NCI-H748 (cell line): Measurements from ENCODE around the gene TOM1L2.

Source experiments
- DNase-seq: peaks from one replicate; lab custom pipeline; 2025; ENCODE audit not compliant: unreplicated experiment; lab: John Stamatoyannopoulos, UW

TOM1L2 gene

GRCh38 chr17:17877529-17878358 is 94.5 kb downstream of the TOM1L2 start:
- no peak for DNase-seq

- no peak for DNase-seq
Observed at GRCh38 chr17:17876959-17877528, 95.2 kb downstream of the TOM1L2 start.

- DNase-seq: no peak
Observed at GRCh38 chr17:17874478-17874877, 97.7 kb downstream of the TOM1L2 start.

GRCh38 chr17:17873450-17873991 is 98.7 kb downstream of the TOM1L2 start:
- no peak for DNase-seq

DNA sequence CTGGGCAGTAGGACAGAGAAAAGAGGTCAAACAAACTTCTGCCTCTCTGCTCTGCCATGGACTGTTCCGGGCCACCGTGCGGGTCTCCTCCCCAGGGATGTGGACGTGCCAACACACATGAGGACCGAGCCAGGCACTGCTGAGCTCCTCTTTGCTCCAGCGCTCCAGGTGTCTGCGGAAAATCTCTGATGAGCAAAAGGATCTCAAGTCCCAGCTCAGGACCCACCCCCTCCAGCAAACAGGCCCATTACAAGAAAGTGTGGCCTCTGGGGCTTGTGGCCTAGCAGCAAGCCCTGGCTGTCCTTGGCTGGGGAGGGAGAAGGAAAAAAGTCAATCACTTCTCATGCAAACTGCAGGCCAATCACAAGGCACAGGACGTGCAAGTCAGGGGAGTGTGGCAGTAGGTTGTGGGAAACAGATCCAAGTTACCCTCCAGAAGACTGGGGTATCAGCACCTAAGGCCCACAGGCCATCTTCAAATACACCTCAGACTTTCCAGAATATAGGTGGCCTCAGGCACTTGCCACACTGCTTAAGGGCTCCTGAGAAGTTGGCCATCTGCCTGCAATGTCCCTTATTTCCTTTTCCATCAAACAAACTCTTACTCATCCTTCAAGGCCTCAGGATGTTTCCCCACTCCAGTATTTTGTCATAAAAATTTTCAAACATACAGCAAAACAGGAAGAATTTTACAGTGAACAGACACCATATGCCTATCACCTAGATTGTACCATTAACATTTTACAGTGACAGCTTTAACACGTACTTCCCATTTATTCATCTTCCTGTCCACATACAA is 99.5 kb downstream of the TOM1L2 start:
- DNase-seq: no peak

GRCh38 chr17:17871913-17872312 is 100.3 kb downstream of the TOM1L2 start:
- no peak for DNase-seq

- no peak for DNase-seq
Observed at GRCh38 chr17:17870247-17870646, 102.0 kb downstream of the TOM1L2 start.

GRCh38 chr17:17868641-17869522 is 103.3 kb downstream of the TOM1L2 start:
- no peak for DNase-seq

DNA sequence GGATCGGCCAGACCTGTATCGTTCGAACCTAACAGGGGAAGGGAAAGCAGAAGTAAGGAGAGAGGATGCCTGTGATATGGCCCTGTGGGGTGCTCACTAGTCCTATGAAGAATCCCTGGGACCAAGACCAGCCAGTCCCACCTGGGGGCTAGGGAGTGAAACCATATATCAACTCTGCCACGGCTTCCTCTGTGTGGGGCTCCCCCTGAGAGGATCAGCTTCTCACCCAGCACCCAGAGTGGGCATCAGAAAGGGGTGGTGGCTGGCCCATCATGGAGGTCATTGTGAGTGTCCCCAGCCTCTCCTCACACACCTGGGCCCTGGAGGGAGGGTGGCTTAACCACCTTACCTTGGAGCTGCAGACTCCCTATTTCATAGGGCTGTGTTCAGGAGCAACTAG is 105.3 kb downstream of the TOM1L2 start:
- no peak for DNase-seq

GRCh38 chr17:17866425-17866824 is 105.8 kb downstream of the TOM1L2 start:
- DNase-seq: no peak

DNA sequence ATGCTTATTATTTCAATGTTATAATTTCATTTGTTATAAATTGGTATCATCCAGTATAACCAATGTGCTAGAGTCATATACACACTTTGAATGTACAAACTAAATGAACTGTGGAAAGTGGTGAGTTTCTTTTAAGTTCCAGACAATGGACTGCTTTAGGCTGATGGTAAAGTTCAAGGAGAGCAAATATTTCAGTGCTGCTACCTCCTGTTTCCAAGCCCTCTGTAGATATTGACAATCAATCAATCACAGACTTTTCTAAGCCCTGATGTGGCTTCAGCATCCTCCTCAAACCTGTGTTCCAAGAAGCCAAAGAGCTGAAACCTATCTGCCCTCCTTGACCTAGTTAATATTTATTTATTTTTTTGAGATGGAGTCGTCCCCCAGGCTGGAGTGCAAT is 107.2 kb downstream of the TOM1L2 start:
- DNase-seq: no peak

- DNase-seq: no peak
Observed at GRCh38 chr17:17860766-17861107, 111.5 kb downstream of the TOM1L2 start.

- peak; percentile 72 for DNase-seq
Observed at GRCh38 chr17:17859909-17860765, 112.1 kb downstream of the TOM1L2 start.

DNA sequence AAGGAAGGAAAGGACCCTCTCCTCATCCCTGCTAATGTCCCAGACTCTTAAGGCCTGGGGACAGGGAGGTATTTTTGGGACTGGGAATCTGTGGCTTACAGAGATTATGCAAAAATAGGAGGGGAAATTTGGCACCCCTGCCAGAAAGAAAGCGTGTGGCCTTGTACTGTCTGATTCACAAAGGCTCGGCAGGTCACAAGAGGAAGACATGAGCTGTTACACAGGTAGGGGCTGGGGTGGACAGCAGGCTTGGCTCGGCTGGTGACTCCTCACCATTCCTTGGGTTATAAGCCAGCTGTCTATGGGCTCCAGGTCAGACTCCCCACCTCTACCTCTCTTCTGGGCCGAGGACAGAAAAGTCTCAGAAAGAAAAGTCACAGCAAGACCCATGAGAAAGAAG is 114.7 kb downstream of the TOM1L2 start:
- no peak for DNase-seq

- DNase-seq: no peak
Observed at GRCh38 chr17:17856386-17856785, 115.8 kb downstream of the TOM1L2 start.

- DNase-seq: no peak
Observed at GRCh38 chr17:17855976-17856375, 116.2 kb downstream of the TOM1L2 start.

GRCh38 chr17:17853811-17854447 is 118.3 kb downstream of the TOM1L2 start:
- no peak for DNase-seq

DNA sequence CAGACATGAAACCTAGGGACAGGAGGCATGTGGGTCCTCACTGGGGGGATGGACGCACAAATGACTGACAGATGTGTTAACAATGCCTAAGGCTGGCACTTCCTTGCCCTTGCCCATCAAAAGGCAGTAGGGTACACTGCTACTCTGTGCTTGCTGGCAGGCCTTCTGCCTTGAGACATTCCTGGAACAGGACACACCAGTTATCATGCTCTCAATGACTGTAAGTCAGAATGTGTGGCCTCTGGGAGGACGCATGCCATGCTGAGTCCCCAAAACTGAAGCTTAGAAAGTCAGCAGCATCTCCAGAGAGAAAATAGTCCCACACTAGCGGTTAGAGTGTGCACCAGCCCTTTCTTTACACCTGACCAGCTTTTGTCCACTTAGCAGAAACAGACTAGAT is 119.3 kb downstream of the TOM1L2 start:
- DNase-seq: no peak
